Choroid plexus epithelial cell (primary cell): Measurements from ENCODE around the gene IRF9.

Source experiments
- DNase-seq: peaks from one replicate; pipeline ENCODE4 v3.0.0-alpha.2; 2010; ENCODE audit warnings: low read depth
- H3K4me3 ChIP-seq: 2 replicates; pipeline ENCODE4 v1.5.1; 2011; ENCODE audit warnings: low read depth, mild to moderate bottlenecking, control low read depth, low read length, moderate library complexity
- TF ChIP-seq, protein P1 (sequence below): conservative IDR thresholded peaks from 2 replicates; pipeline ENCODE4 v1.5.1; 2011; ENCODE audit warnings: low read depth, mild to moderate bottlenecking, control low read depth, inconsistent platforms, low read length, moderate library complexity

The IRF9 gene

DNA sequence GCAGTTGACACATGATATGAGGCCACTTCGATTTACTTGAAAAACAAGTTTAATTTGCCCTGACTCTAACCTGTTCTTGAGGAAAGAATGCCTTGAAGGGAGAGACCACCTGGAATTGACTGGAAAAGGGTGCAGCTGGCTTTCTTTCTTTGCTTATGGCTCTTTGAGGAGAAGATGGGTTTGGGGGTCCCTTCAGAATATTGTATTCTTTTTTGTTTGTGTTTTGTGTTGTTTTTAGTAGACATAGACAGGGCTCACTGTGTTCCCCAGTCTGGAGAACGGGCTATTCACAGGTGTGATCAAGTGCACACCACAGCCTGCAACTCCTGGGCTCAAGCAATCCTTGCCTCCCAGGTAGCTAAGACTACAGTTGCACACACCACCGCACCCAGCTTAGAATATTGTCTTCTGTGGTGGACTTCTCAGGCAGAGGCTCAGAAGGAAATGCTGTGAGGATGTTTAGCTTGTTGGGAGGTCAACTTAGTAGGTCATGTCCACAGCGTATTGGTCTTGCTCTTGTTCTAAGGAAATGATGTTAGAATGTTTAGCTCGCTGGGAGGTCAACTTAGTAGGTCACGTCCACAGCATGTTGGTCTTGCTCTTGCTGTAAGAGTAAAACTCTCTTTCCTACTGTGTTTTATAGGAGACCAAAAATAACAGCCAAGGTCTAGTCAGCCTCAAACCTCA is 44.8 kb upstream of the IRF9 start:
- TF ChIP-seq, protein P1, sequence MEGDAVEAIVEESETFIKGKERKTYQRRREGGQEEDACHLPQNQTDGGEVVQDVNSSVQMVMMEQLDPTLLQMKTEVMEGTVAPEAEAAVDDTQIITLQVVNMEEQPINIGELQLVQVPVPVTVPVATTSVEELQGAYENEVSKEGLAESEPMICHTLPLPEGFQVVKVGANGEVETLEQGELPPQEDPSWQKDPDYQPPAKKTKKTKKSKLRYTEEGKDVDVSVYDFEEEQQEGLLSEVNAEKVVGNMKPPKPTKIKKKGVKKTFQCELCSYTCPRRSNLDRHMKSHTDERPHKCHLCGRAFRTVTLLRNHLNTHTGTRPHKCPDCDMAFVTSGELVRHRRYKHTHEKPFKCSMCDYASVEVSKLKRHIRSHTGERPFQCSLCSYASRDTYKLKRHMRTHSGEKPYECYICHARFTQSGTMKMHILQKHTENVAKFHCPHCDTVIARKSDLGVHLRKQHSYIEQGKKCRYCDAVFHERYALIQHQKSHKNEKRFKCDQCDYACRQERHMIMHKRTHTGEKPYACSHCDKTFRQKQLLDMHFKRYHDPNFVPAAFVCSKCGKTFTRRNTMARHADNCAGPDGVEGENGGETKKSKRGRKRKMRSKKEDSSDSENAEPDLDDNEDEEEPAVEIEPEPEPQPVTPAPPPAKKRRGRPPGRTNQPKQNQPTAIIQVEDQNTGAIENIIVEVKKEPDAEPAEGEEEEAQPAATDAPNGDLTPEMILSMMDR = no peak
- peak; percentile 48 for DNase-seq
- H3K4me3 ChIP-seq = no peak overlapping the region

DNA sequence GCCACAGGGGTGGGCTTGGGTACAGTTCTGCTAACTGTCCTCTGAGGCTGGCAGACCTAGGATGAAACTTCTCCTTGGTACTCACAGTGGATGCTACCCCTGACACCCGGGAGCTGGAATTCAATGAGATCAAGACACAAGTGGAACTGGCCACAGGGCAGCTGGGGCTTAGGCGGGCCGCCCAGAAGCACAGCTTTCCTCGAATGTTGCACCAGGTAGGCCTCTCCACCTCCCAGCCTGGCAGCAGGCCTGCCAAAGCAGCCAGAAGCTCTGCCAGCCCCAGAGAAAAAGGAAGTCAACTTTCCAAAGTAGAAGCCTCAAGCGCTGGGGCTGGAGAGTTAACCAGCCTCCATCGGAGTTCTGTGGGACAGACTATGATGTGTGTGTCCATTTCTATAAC is 43.9 kb upstream of the IRF9 start:
- TF ChIP-seq, protein P1 = no peak
- no peak for DNase-seq
- no peak overlapping the region for H3K4me3 ChIP-seq

DNA sequence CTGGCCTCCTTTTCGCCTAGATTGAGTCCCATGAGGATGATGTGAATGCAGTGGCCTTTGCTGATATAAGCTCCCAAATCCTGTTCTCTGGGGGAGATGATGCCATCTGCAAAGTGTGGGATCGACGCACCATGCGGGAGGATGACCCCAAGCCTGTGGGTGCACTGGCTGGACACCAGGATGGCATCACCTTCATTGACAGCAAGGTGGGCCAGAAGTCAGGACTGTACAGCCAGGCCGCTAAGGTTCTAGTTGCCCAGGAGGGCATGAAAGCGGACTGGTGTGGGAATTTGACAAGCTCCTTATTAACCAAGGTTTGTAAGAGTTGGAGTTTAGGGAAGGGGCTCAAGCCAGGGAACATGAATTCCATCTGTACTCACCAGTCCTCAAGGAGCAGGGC is 41.4 kb upstream of the IRF9 start:
- no peak overlapping the region for H3K4me3 ChIP-seq
- DNase-seq = no peak
- TF ChIP-seq, protein P1 = no peak

DNA sequence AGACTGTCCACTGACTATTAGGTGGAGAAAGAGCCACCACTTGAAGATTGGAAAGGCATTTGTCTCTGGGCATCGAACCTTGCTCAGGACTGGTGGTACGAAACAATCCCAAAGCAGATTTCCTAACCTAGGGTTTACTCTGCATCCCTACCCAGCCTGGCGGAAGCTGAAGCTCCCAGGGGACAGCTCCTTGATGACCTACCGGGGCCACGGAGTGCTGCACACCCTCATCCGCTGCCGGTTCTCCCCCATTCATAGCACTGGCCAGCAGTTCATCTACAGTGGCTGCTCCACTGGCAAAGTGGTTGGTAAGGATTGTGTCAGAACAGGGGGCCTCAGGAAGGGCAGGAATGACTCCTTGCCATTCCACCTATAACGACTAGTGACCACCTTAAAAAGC is 39.9 kb upstream of the IRF9 start:
- DNase-seq = no peak
- no peak overlapping the region for H3K4me3 ChIP-seq
- TF ChIP-seq, protein P1 = no peak

DNA sequence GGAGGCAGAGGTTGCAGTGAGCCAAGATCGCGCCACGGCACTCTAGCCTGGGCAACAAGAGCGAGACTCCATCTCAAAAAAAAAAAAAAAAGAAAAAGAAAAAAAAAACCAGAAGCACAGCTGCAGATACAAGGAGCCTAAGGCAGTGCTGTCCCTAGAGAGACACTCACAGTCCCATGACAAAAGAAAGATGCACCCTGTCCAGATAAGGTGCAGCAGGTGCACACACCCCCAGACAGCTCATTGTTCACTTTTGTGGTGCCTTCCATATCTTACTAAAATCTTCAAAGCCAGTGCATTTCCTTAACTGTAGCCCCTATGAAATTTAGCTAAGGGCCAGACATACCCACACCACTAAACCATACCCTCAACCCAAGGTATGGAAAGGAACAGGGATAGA is 38.6 kb upstream of the IRF9 start:
- H3K4me3 ChIP-seq = no peak overlapping the region
- DNase-seq = no peak
- TF ChIP-seq, protein P1 = no peak

DNA sequence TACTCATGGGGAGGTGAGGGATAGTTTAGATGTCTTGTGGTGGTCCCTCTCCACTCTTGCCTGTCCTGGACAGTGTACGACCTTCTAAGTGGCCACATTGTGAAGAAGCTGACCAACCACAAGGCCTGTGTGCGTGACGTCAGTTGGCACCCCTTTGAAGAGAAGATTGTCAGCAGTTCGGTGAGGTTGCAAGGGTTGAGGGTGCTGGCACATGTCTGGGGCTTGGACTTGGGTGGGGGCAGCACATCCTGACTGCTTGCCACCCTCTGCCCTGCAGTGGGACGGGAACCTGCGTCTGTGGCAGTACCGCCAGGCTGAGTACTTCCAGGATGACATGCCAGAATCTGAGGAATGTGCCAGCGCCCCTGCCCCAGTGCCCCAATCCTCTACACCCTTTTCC is 38.2 kb upstream of the IRF9 start:
- DNase-seq = no peak
- no peak overlapping the region for H3K4me3 ChIP-seq
- TF ChIP-seq, protein P1 = no peak

DNA sequence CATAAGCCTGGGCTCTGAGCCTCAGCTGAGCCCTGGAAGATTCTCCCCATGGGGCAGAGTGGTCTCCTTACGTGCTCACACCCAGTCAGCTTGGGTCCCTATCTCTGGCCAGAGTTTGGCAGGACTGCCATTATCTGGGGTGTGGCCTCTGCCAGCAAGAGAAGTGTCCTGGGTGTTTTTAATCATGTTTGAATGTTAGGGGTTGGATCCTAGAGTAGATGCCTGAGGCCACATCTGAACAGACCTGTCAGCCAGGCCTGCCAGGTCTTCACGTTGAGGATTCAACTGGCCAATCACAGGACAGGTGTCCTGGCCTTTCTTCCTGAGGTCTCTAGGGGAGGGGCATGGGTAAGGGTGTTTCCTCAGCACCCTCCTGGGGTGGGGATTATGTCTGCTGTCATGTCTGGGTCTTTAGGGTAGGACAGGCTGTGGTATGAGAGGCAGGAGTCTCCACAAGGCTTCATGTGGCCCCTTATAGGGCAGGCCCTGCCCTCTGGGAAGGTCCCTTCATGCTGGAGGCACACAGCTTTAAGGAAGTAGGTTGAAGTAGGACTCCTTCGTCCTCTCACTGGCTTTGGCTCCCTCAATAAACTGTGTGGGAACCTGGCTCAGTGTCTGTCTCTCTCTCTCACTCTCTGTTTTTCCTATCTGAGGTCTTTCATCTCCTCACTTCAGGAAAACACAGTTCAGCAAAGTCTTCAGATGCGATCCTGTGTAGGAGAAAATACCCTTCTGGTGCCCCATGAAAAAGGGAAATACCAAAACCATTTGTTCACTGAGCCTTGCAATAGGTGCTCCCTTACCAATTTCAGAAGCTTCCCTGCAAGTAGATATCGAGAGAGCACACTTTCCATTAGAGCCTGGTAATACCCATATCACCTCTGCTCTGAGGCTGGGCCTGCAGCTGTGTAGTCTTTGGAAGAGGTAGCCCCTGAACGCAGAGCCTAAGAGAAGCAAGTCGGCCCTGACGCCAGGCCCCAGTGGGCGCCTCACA is 37.3 kb upstream of the IRF9 start:
- TF ChIP-seq, protein P1 = no peak
- DNase-seq = no peak
- H3K4me3 ChIP-seq = no peak overlapping the region
